ENCODE results near the gene ING4.

Gene ING4

DNA sequence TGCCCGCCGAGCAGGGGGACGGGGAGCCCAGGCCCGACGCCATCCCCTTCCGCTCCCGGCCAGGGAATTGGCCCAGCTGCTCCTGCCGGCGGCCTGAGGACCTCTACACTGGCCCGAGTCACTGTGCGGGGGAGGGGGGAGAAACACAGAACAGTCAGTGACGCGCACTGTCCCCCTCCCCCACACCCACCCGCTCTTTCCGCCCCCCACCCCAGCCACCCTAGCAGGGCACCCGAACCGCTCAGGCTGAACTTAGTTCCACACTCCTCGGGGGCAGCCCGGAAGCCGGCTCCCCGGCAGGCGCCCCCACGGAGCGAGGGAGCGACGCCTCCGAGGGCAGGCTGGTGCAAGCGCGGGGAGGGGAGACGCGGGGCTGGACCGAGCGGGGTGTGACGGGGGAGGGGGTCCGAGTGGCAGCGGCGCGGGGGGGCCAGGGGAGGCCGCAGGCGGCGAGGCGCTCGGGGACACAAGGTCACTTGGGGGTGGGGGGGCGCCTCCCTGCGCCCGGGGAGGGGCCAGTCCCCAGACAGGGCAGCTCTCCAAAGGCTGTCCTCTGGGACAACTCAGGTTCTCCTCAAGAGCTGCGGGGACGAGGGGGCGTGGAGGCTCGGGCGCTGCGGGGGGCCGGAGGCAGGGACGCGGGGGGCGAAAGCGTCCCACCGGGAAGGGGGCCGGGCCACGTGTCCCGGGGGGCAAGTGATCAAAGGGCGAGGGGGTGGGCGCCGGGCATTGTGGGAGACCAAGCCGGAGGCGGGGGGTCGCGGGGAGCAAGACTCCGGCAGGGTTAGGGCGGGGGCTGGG lies 56.4 kb downstream of the ING4 start:
- DNase-seq (ENCODE audit: low spot score): no peak

DNA sequence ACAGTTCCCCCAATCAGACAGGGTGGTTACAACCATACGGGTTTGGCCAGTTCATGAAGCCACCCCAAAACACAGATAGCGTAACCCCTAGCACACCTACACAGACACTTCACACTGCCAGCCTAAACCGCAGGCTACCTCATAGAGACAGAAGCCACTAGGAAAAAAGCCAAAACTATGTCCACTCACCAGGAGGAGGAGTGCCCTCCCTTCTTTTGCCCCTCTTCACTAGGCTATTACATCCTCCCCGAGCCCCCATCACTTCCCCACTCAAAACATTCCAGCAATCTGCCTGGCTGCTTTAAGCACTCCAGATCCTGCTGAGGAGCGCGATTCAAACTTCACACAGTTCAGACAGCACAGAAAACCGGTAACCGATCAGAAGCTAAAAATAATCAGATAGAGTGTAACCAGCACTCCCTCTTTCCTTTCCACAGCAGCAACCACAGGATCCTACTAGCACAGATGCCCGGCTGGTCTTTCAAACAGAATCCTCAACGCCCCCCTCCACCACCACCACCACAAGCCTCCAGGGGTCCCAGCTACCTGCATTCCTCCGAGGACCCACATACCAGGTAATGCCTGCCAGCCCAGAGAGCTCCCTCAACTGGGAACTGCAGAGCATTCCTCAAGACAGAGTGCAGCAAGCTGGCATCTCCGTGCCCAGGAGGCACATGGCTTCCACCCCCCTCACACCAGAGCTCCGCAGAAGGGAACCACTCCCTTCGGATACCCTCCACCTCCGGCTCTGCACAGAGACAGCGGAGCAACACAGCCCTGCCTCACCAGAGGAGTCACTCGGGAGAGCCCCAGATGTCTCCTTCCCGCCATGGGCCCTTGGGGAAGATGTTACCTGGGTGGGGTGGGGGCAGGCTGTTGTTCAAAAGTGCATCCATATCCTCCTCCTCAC lies 57.2 kb downstream of the ING4 start:
- no peak for DNase-seq (ENCODE audit: low spot score)

- DNase-seq (ENCODE audit: low spot score): peak; percentile 59
Measured at GRCh38 chr12:6604259-6605029, 58.5 kb downstream of the ING4 start.

- DNase-seq (ENCODE audit: low spot score): no peak
Measured at GRCh38 chr12:6603095-6603567, 59.8 kb downstream of the ING4 start.

DNA sequence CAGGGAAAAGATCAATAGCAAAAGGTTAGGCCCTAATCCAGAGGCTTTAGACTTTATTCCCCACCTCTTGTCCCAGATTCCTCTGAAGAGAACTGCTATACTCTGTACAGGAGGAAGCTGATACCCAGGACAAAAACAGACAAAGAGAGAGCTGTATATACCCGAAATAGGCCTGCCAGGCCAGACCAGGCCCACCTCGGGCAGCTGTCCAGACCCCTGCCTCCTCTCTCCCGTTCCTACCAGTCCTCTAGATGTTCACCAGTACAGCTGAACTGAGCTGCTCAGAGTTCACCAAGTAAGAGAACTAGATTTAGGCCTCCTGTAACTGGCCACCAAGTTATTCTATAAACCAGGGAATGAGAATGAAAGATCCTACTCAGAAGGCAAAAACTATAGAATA lies 60.4 kb downstream of the ING4 start:
- DNase-seq (ENCODE audit: low spot score): no peak

Measured in SW480 (cell line).